Gastrocnemius medialis (tissue), 4 donors: Measurements from ENCODE around the gene GPR132. TPM values are rescaled to one million over a fixed set of nuclear protein-coding genes. Genes with fewer than 3 reads are reported as not detected.
"Not testable (repeated sequence)": the region's sequence is repeated elsewhere in the genome, so short reads cannot be mapped to it uniquely, and the experiment has no call there.

Experiments
- ATAC-seq, 2 donors: fragments of 150-250 bp; one replicate each; pipeline ENCODE4 v1.9.1; 2016
- DNase-seq, 2 donors: peaks; one replicate each; pipeline ENCODE4 v3.0.0-alpha.2; 2019
- H3K27ac ChIP-seq, 4 donors: fragments of 200-600 bp; sonication (generic); 1 replicate in 1 of 4; 2 replicates in 3 of 4; pipeline ENCODE4 v1.5.1; 2016 to 2018; ENCODE audit warnings: mild to moderate bottlenecking in 2 of 4, moderate library complexity in 1 of 4
- H3K27me3 ChIP-seq, 3 donors: fragments of 200-600 bp; sonication (generic) in 2 of 3; 1 replicate in 1 of 3; 2 replicates in 2 of 3; pipeline versions ENCODE4 v1.5.1 to v1.6.0; 2016 to 2019; ENCODE audit warnings: mild to moderate bottlenecking in 1 of 3, moderate library complexity in 1 of 3
- H3K36me3 ChIP-seq, 2 donors: fragments of 200-600 bp; sonication (generic) in 1 of 2; one replicate each; pipeline ENCODE4 v1.5.1; 2017 to 2018
- H3K4me1 ChIP-seq, 2 donors: fragments of 200-600 bp; sonication (generic) in 1 of 2; one replicate each; pipeline ENCODE4 v1.5.1; 2016 to 2017; ENCODE audit warnings: mild to moderate bottlenecking in 2 of 2
- H3K4me3 ChIP-seq, 4 donors: fragments of 200-600 bp; sonication (generic) in 3 of 4; 1 replicate in 1 of 4; 2 replicates in 3 of 4; pipeline ENCODE4 v1.5.1; 2016 to 2019; ENCODE audit warnings: mild to moderate bottlenecking in 2 of 4
- H3K9me3 ChIP-seq, 3 donors: fragments of 200-600 bp; sonication (generic) in 2 of 3; 1 replicate in 1 of 3; 2 replicates in 2 of 3; pipeline ENCODE4 v1.5.1; 2016 to 2019
- POLR2A ChIP-seq, 2 donors: fragments of 450-650 bp; IDR thresholded peaks; one replicate each; pipeline ENCODE4 v1.6.1; 2017; ENCODE audit warnings: antibody characterized with exemption in 2 of 2, mild to moderate bottlenecking in 2 of 2, moderate library complexity in 2 of 2
- in situ Hi-C, 4 donors: fragments of 200-750 bp; cut with MboI; loops; one replicate each; pipeline versions ENCODE4 v1.15.0 to v1.8.0; 2017; ENCODE audit warnings: low sequenced_read_pairs in 4 of 4
- intact Hi-C: fragments of 100-400 bp; cut with DNase I; formaldehyde crosslinking; loops from one replicate; pipeline ENCODE4 v1.15.1; 2023; ENCODE audit warnings: low total_unique reads
- total RNA-seq, 4 donors: library from RNA; depleted of rRNA; stranded (reverse); fragments of >200 nt; gene quantifications; one replicate each; pipeline versions ENCODE4 v1.1.0 to v1.2.3, GENCODE V29; 2016
- TF ChIP-seq, protein P1 (sequence below), 5 experiments: fragments of 450-650 bp in 3 of 5; fragments of 200-600 bp in 2 of 5; sonication (generic) in 2 of 5; IDR thresholded peaks in 4 of 5; conservative IDR thresholded peaks in 1 of 5; 1 replicate in 4 of 5; 2 replicates in 1 of 5; pipeline ENCODE4 v1.5.1; 2016 to 2019; ENCODE audit warnings: antibody characterized with exemption in 5 of 5, mild to moderate bottlenecking in 3 of 5, moderate library complexity in 3 of 5

The GPR132 gene
- total RNA-seq, 4 donors from 2014 or later, result 0.07 to 0.61 (median 0.26) TPM

DNA sequence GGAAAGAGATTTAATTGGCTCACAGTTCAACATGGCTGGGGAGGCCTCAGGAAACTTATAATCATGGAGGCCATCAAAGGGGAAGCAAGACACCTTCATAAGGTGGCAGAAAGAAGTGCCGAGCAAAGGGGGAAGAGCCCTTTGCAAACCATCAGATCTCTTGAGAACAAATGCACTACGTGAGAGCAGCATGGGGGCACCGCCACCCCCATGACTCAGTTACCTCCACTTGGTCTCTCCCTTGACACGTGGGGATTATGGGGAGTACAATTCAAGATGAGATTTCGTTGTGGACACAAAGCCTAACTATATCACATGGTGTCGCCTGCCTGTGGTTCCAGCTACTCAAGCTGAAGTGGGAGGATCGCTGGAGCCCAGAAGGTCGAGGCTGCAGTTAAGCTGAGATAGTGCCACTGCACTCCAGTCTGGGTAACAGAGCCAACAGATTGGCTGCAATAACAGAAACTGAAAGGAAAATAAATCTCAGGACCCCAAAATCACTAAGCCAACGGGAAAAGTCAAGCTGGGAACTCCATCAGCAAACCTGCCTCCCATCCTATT, 34.3 kb downstream of the GPR132 start:
- Histone ChIP-seq H3K9me3 (no peaks in the 10 kb centered on the region), H3K36me3 (no peaks in the 10 kb centered on the region), H3K27ac (no peak overlapping the region), H3K4me3 (no peak overlapping the region), H3K27me3 (peaks cover 10 to 30% (median 25%) of the 10 kb centered on the region in 3 donors), H3K4me1 (no peaks in the 10 kb centered on the region)
- in situ Hi-C loops (no loop called here), intact Hi-C loops (no loop called here)
- no peak for TF ChIP-seq POLR2A (IDR thresholded peaks at IDR 0.05)
- TF ChIP-seq, protein P1, sequence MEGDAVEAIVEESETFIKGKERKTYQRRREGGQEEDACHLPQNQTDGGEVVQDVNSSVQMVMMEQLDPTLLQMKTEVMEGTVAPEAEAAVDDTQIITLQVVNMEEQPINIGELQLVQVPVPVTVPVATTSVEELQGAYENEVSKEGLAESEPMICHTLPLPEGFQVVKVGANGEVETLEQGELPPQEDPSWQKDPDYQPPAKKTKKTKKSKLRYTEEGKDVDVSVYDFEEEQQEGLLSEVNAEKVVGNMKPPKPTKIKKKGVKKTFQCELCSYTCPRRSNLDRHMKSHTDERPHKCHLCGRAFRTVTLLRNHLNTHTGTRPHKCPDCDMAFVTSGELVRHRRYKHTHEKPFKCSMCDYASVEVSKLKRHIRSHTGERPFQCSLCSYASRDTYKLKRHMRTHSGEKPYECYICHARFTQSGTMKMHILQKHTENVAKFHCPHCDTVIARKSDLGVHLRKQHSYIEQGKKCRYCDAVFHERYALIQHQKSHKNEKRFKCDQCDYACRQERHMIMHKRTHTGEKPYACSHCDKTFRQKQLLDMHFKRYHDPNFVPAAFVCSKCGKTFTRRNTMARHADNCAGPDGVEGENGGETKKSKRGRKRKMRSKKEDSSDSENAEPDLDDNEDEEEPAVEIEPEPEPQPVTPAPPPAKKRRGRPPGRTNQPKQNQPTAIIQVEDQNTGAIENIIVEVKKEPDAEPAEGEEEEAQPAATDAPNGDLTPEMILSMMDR (IDR thresholded peaks at IDR 0.05 in 4 of 5, conservative IDR thresholded peaks at IDR 0.05 in 1 of 5), result no peak
- DNase-seq (no peak), ATAC-seq (no peak)

DNA sequence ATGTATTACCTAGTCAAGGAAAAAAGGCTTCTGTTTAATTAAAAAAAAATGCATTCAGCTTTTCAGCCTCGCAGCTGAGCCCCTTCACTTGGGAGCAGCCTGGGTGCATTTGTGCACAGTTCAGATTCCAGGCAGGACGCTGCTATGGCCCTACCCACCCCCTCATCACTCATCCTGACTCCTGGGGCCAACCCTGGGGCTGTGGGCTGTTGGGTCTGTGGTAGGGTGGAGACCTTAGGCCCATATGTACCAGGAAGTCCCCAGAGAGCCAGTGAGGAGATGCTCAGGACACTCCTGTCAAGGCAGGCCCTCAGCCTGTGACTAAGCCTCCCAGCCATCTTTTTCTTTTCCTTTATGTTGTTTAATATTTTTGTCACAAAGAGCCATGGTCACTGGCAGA, 35.0 kb downstream of the GPR132 start:
- ATAC-seq (no peak), DNase-seq (no peak)
- intact Hi-C loops (no loop called here), in situ Hi-C loops (no loop called here)
- Histone ChIP-seq H3K27ac (no peak overlapping the region), H3K4me1 (no peaks in the 10 kb centered on the region), H3K36me3 (no peaks in the 10 kb centered on the region), H3K9me3 (no peaks in the 10 kb centered on the region), H3K27me3 (peaks cover 10 to 26% (median 25%) of the 10 kb centered on the region in 3 donors), H3K4me3 (no peak overlapping the region)
- TF ChIP-seq, protein P1 (IDR thresholded peaks at IDR 0.05 in 4 of 5, conservative IDR thresholded peaks at IDR 0.05 in 1 of 5), result no peak
- no peak for TF ChIP-seq POLR2A (IDR thresholded peaks at IDR 0.05)

DNA sequence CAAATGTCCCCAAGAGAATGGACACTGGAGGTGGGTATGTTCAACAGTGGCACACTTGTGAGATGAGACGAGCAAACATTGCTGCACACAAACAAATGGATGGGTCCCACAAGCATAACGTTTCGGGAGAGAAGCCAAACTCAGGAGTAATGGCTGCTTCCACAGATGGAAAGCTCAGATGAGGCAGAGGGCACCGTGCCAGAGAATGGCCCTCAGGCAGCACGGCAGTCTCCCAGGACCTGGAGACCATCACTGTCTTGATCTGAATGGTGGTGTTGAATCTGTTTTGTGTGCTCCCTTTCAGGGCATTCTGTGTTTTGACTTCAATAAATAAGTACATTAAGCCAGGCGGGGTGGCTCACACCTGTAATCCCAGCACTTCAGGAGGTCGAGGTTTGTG, 35.8 kb downstream of the GPR132 start:
- intact Hi-C loops, result no loop called here
- H3K9me3 ChIP-seq, result no peaks in the 10 kb centered on the region
- in situ Hi-C loops, result no loop called here

DNA sequence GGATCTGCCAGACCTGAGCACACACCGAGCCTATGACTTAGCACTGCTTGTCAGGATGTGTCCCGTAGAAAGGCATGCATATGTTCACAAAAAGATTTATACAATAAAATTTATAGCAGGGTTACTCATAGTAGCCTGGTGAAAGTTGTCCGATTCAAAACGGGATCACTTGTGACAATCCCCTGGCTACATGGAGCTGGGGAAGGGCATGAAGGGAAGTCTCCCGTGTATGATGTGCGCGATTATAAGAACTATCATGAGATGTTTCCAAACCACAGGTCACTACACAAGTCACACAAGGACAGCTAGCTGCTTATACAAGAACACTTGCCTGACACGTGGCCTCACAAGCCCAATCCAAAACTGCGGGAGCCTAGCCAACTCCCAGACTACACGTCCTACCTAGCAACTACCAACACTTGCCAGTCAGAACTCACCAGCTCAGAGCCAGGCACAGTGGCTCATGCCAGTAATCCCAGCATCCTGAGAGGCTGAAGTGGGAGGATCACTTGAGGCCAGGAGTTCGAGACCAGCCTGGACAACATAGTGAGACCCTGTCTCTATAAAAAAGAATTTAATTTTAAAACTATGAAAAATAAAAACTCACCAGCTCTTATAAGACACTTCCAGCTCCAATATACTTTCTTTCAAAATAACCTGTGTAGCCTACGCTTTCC, 36.8 kb downstream of the GPR132 start:
- Histone ChIP-seq H3K36me3 (no peaks in the 10 kb centered on the region), H3K4me3 (no peak overlapping the region), H3K9me3 (no peaks in the 10 kb centered on the region), H3K27me3 (peaks cover 6 to 14% (median 10%) of the 10 kb centered on the region in 3 donors), H3K4me1 (no peaks in the 10 kb centered on the region), H3K27ac (no peak overlapping the region)
- in situ Hi-C loops (no loop called here), intact Hi-C loops (no loop called here)
- ATAC-seq, result no peak
- no peak for DNase-seq
- TF ChIP-seq, protein P1 (IDR thresholded peaks at IDR 0.05 in 4 of 5, conservative IDR thresholded peaks at IDR 0.05 in 1 of 5), result no peak
- no peak for TF ChIP-seq POLR2A (IDR thresholded peaks at IDR 0.05)

More for the DNA sequence above, 35.8 kb downstream of the GPR132 start:
- TF ChIP-seq POLR2A (IDR thresholded peaks at IDR 0.05), result no peak
- TF ChIP-seq, protein P1 (IDR thresholded peaks at IDR 0.05 in 4 of 5, conservative IDR thresholded peaks at IDR 0.05 in 1 of 5), result no peak
- Histone ChIP-seq H3K27ac (no peak overlapping the region), H3K27me3 (peaks cover 10 to 23% (median 20%) of the 10 kb centered on the region in 3 donors), H3K4me1 (no peaks in the 10 kb centered on the region), H3K4me3 (no peak overlapping the region), H3K36me3 (no peaks in the 10 kb centered on the region)
- no peak for ATAC-seq
- DNase-seq, result no peak

DNA sequence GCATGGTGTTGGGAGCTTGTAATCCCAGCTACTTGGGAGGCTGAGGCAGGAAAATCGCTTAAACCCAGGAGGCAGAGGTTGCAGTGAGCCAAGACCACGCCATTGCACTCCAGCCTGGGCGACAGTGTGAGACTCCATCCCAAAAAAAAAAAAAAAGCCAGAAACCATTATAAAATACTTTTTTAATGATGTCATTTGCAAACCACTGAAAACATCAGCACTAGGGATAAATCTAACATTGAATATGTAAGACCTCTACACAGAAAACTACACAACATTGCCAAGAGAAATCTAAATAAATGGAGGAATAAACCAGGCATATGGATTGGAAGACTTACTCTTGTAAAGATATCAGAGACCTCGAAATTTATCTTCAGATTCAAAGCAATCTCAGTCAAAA, 37.5 kb downstream of the GPR132 start:
- DNase-seq, H3K36me3 ChIP-seq, H3K4me3 ChIP-seq, in situ Hi-C loops, H3K9me3 ChIP-seq, intact Hi-C loops, H3K27me3 ChIP-seq, ATAC-seq, H3K27ac ChIP-seq, H3K4me1 ChIP-seq: not testable (repeated sequence)
